ENCODE results near the gene ZNF652. TPM values are rescaled to one million over a fixed set of nuclear protein-coding genes. Genes with fewer than 3 reads are reported as not detected.

ZNF652 gene
- polyA plus RNA-seq, 1 of the 3 experiments (the other 2 are of a cell fraction): 5.1 TPM

DNA sequence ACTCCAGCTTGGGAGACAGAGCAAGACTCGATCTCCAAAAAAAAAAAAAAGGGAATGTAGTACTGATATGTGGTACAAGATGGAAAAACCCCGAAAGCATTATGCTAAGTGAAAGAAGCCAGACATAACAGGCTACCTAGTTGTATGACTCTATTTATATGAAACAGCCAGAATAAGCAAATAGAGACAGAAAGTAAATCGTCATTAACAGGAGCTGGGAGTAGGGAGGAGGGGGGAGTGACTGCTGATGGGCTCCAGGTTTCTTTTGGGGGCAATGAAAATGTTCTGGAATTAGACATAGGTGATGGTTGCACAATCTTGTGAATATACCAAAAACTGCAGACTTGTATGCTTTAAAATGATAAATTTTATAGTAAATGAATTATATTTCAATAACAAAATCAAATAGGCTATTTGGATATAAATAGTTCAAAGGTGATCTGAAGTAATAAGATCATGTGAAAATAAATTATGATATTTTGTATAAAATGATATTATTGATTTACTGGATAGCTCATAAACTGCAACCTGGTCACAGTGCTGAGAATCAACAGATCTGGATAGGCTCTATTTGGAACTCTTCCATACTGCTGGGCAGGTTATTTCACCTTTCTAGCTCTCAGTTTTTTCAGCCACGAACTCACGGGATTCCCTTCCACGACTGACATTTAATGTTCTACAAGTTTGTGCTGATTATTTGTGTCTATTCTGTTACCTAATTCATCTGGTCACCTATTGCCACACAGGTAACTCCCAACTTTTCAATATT lies 27.1 kb downstream of the ZNF652 start:
- Histone ChIP-seq H3K36me3 (replicated peaks in 1 of 2; ENCODE audit: control insufficient read depth in 1 of 2, insufficient read depth in 2 of 2, low read length in 1 of 2) (peaks cover 0 to 5% of the 10 kb centered on the region in 2 experiments), H3K9me2 (no peaks in the 10 kb centered on the region), H2AFZ (ENCODE audit: low read depth) (no peak overlapping the region), H3K9me3 (no peaks in the 10 kb centered on the region), H3K79me2 (ENCODE audit: insufficient read depth) (peaks cover 98% of the 10 kb centered on the region), H3K27ac (ENCODE audit: low read depth in 2 of 2, low read length in 1 of 2) (no peak overlapping the region), H4K20me1 (ENCODE audit: insufficient read depth) (peaks cover 43% of the 10 kb centered on the region), H3K4me2 (no peak overlapping the region), H3F3A (replicated peaks; ENCODE audit: insufficient read depth) (peaks cover 24% of the 10 kb centered on the region), H3K4me1 (ENCODE audit: control insufficient read depth in 1 of 2, insufficient read depth in 2 of 2, low read depth in 1 of 2, low read length in 1 of 2) (peaks cover 0 to 20% of the 10 kb centered on the region in 2 experiments; a peak in 2 of 4 replicates), H3K4me3 (ENCODE audit: low read depth in 2 of 2, low read length in 1 of 2) (no peak overlapping the region), H3K9ac (no peak overlapping the region), H3K27me3 (ENCODE audit: insufficient read depth) (no peaks in the 10 kb centered on the region)
- DNase-seq: no peak
- POLR2A ChIA-PET: no interaction called here
- 90% methylated on average over 6 of the region's 6 CpGs for WGBS (ENCODE audit: low lambda C conversion rate)
- TF ChIP-seq RFX5 (IDR thresholded peaks at IDR 0.05; ENCODE audit: low read length) (no peak), REST (IDR thresholded peaks at IDR 0.05; ENCODE audit: low read depth, low read length) (no peak), EP300 (IDR thresholded peaks at IDR 0.05; ENCODE audit: borderline replicate concordance in 1 of 2, low read depth in 1 of 2, low read length in 1 of 2) (no peak), YY1 (IDR thresholded peaks at IDR 0.05; ENCODE audit: low read depth) (no peak), RAD21 (IDR thresholded peaks at IDR 0.05; ENCODE audit: low read length) (no peak), EZH2phosphoT487 (IDR thresholded peaks at IDR 0.05; ENCODE audit: borderline replicate concordance, low read depth) (no peak), FOSL2 (IDR thresholded peaks at IDR 0.05; ENCODE audit: borderline replicate concordance, low read depth) (no peak), NRF1 (IDR thresholded peaks at IDR 0.05; ENCODE audit: low read depth, low read length) (no peak)
- TF ChIP-seq, protein P1, sequence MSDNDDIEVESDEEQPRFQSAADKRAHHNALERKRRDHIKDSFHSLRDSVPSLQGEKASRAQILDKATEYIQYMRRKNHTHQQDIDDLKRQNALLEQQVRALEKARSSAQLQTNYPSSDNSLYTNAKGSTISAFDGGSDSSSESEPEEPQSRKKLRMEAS (IDR thresholded peaks at IDR 0.05; ENCODE audit: low read depth): no peak
- TF ChIP-seq, protein P2, sequence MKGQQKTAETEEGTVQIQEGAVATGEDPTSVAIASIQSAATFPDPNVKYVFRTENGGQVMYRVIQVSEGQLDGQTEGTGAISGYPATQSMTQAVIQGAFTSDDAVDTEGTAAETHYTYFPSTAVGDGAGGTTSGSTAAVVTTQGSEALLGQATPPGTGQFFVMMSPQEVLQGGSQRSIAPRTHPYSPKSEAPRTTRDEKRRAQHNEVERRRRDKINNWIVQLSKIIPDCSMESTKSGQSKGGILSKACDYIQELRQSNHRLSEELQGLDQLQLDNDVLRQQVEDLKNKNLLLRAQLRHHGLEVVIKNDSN (IDR thresholded peaks at IDR 0.05; ENCODE audit: borderline replicate concordance, low read depth): no peak
- CTCF ChIA-PET: interaction anchor here (1.0 to 1.9 kb wide), 6 partner anchors 11 to 222 kb away, joined by 3 to 5 read pairs (median 4); no protein-coding TSS in a partner anchor

DNA sequence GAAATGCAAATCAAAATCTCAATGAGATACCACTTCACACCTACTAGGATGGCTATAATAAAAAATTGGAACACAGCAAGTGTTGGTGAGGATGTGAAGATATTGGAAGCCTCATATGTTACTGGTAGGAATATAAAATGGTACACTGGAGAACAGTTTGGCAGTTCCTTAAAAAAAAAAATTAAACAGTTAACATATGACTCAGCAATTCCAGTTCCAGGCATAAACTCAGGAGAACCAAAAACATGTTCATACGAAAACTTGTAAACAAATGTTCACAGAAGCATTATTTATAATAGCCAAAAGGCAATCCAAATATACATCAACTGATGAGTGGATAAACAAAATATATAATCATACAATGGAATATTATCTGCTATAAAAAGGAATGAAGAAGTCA lies 28.2 kb downstream of the ZNF652 start:
- H3K4me1 ChIP-seq (ENCODE audit: control insufficient read depth in 1 of 2, insufficient read depth in 2 of 2, low read depth in 1 of 2, low read length in 1 of 2): peaks cover 0 to 18% of the 10 kb centered on the region in 2 experiments; a peak in 2 of 4 replicates
- H3K27me3 ChIP-seq (ENCODE audit: insufficient read depth): no peaks in the 10 kb centered on the region
- H3K27ac ChIP-seq (ENCODE audit: low read depth in 2 of 2, low read length in 1 of 2): no peak overlapping the region
- H3K9me3 ChIP-seq: no peaks in the 10 kb centered on the region
- H3K9ac ChIP-seq: no peak overlapping the region
- no peak overlapping the region for H2AFZ ChIP-seq (ENCODE audit: low read depth)
- H3F3A ChIP-seq (replicated peaks; ENCODE audit: insufficient read depth): peaks cover 22% of the 10 kb centered on the region
- peaks cover 0 to 5% of the 10 kb centered on the region in 2 experiments for H3K36me3 ChIP-seq (replicated peaks in 1 of 2; ENCODE audit: control insufficient read depth in 1 of 2, insufficient read depth in 2 of 2, low read length in 1 of 2)
- no peak for DNase-seq
- H3K4me2 ChIP-seq: no peak overlapping the region
- POLR2A ChIA-PET: no interaction called here
- no peak overlapping the region for H3K4me3 ChIP-seq (ENCODE audit: low read depth in 2 of 2, low read length in 1 of 2)
- H3K9me2 ChIP-seq: no peaks in the 10 kb centered on the region
- H4K20me1 ChIP-seq (ENCODE audit: insufficient read depth): peaks cover 54% of the 10 kb centered on the region
- CTCF ChIA-PET: no interaction called here
- H3K79me2 ChIP-seq (ENCODE audit: insufficient read depth): peaks cover 98% of the 10 kb centered on the region
- WGBS (ENCODE audit: low lambda C conversion rate): 62% methylated on average over 1 of the region's 1 CpG
- no peak for TF ChIP-seq MEF2A (IDR thresholded peaks at IDR 0.05; ENCODE audit: borderline replicate concordance, low read depth)
- no peak for TF ChIP-seq EP300 (IDR thresholded peaks at IDR 0.05; ENCODE audit: borderline replicate concordance in 1 of 2, low read depth in 1 of 2, low read length in 1 of 2)
- TF ChIP-seq ZBTB33 (IDR thresholded peaks at IDR 0.05; ENCODE audit: borderline replicate concordance, low read depth): no peak
- no peak for TF ChIP-seq FOXJ3 (CRISPR knock-in tag; IDR thresholded peaks at IDR 0.05)
- TF ChIP-seq NRF1 (IDR thresholded peaks at IDR 0.05; ENCODE audit: low read depth, low read length): no peak
- TF ChIP-seq, protein P2 (IDR thresholded peaks at IDR 0.05; ENCODE audit: borderline replicate concordance, low read depth): no peak
- no peak for TF ChIP-seq ELF1 (IDR thresholded peaks at IDR 0.05)
- no peak for TF ChIP-seq RXRA (IDR thresholded peaks at IDR 0.05; ENCODE audit: borderline replicate concordance, low read depth)
- TF ChIP-seq RAD21 (IDR thresholded peaks at IDR 0.05; ENCODE audit: low read length): no peak
- TF ChIP-seq, protein P3, sequence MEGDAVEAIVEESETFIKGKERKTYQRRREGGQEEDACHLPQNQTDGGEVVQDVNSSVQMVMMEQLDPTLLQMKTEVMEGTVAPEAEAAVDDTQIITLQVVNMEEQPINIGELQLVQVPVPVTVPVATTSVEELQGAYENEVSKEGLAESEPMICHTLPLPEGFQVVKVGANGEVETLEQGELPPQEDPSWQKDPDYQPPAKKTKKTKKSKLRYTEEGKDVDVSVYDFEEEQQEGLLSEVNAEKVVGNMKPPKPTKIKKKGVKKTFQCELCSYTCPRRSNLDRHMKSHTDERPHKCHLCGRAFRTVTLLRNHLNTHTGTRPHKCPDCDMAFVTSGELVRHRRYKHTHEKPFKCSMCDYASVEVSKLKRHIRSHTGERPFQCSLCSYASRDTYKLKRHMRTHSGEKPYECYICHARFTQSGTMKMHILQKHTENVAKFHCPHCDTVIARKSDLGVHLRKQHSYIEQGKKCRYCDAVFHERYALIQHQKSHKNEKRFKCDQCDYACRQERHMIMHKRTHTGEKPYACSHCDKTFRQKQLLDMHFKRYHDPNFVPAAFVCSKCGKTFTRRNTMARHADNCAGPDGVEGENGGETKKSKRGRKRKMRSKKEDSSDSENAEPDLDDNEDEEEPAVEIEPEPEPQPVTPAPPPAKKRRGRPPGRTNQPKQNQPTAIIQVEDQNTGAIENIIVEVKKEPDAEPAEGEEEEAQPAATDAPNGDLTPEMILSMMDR (IDR thresholded peaks at IDR 0.05): no peak
